ENCODE data around the gene CENPM.

DNA sequence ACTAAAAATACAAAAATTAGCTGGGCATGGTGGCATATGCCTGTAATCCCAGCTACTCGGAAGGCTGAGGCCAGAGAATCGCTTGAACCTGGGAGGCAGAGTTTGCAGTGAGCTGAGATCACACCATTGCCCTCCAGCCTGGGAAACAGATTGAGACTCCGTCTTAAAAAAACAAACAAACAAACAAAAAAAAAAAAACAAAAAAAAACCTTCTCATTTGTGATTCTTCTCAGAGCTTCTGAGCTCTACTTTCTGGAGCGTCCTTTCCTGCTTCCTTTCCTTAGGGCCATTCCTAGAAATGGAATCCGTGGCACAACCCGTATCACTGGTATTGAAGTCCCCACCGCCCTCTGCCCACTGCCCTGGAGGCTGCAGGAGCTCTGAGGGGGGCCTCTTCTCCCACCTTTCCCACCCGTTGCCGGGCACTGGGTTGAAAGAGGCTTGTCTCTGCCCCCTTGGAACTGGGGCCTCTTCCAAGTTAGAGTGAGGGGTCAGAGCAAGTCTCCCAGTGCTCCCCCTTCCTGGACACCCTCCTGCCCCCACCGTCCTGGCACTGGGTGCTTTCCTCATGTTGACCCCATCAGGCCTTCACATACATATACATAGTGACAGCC, 30.1 kb downstream of the CENPM start:
- no peak for TF ChIP-seq EZH2 (IDR thresholded peaks at IDR 0.05; ENCODE audit: low read depth, unreplicated experiment)
- TF ChIP-seq, protein P1, sequence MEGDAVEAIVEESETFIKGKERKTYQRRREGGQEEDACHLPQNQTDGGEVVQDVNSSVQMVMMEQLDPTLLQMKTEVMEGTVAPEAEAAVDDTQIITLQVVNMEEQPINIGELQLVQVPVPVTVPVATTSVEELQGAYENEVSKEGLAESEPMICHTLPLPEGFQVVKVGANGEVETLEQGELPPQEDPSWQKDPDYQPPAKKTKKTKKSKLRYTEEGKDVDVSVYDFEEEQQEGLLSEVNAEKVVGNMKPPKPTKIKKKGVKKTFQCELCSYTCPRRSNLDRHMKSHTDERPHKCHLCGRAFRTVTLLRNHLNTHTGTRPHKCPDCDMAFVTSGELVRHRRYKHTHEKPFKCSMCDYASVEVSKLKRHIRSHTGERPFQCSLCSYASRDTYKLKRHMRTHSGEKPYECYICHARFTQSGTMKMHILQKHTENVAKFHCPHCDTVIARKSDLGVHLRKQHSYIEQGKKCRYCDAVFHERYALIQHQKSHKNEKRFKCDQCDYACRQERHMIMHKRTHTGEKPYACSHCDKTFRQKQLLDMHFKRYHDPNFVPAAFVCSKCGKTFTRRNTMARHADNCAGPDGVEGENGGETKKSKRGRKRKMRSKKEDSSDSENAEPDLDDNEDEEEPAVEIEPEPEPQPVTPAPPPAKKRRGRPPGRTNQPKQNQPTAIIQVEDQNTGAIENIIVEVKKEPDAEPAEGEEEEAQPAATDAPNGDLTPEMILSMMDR (conservative IDR thresholded peaks at IDR 0.05; ENCODE audit: low read depth in 2 of 2): no peak
- no peak for TF ChIP-seq EZH2phosphoT487 (IDR thresholded peaks at IDR 0.05; ENCODE audit: unreplicated experiment)
- TF ChIP-seq, protein P2, sequence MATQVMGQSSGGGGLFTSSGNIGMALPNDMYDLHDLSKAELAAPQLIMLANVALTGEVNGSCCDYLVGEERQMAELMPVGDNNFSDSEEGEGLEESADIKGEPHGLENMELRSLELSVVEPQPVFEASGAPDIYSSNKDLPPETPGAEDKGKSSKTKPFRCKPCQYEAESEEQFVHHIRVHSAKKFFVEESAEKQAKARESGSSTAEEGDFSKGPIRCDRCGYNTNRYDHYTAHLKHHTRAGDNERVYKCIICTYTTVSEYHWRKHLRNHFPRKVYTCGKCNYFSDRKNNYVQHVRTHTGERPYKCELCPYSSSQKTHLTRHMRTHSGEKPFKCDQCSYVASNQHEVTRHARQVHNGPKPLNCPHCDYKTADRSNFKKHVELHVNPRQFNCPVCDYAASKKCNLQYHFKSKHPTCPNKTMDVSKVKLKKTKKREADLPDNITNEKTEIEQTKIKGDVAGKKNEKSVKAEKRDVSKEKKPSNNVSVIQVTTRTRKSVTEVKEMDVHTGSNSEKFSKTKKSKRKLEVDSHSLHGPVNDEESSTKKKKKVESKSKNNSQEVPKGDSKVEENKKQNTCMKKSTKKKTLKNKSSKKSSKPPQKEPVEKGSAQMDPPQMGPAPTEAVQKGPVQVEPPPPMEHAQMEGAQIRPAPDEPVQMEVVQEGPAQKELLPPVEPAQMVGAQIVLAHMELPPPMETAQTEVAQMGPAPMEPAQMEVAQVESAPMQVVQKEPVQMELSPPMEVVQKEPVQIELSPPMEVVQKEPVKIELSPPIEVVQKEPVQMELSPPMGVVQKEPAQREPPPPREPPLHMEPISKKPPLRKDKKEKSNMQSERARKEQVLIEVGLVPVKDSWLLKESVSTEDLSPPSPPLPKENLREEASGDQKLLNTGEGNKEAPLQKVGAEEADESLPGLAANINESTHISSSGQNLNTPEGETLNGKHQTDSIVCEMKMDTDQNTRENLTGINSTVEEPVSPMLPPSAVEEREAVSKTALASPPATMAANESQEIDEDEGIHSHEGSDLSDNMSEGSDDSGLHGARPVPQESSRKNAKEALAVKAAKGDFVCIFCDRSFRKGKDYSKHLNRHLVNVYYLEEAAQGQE (IDR thresholded peaks at IDR 0.05; ENCODE audit: unreplicated experiment): no peak
- TF ChIP-seq POLR2AphosphoS5 (IDR thresholded peaks at IDR 0.05; ENCODE audit: low read depth): no peak
- no peak for TF ChIP-seq JUNB (IDR thresholded peaks at IDR 0.05; ENCODE audit: unreplicated experiment)
- no peak for TF ChIP-seq CREB1 (CRISPR knock-in tag; IDR thresholded peaks at IDR 0.05; ENCODE audit: low read depth)
- no peak for TF ChIP-seq STAT1 (IDR thresholded peaks at IDR 0.05; ENCODE audit: unreplicated experiment)
- TF ChIP-seq ZNF114 (CRISPR knock-in tag; IDR thresholded peaks at IDR 0.05): no peak
- TF ChIP-seq, protein P3, sequence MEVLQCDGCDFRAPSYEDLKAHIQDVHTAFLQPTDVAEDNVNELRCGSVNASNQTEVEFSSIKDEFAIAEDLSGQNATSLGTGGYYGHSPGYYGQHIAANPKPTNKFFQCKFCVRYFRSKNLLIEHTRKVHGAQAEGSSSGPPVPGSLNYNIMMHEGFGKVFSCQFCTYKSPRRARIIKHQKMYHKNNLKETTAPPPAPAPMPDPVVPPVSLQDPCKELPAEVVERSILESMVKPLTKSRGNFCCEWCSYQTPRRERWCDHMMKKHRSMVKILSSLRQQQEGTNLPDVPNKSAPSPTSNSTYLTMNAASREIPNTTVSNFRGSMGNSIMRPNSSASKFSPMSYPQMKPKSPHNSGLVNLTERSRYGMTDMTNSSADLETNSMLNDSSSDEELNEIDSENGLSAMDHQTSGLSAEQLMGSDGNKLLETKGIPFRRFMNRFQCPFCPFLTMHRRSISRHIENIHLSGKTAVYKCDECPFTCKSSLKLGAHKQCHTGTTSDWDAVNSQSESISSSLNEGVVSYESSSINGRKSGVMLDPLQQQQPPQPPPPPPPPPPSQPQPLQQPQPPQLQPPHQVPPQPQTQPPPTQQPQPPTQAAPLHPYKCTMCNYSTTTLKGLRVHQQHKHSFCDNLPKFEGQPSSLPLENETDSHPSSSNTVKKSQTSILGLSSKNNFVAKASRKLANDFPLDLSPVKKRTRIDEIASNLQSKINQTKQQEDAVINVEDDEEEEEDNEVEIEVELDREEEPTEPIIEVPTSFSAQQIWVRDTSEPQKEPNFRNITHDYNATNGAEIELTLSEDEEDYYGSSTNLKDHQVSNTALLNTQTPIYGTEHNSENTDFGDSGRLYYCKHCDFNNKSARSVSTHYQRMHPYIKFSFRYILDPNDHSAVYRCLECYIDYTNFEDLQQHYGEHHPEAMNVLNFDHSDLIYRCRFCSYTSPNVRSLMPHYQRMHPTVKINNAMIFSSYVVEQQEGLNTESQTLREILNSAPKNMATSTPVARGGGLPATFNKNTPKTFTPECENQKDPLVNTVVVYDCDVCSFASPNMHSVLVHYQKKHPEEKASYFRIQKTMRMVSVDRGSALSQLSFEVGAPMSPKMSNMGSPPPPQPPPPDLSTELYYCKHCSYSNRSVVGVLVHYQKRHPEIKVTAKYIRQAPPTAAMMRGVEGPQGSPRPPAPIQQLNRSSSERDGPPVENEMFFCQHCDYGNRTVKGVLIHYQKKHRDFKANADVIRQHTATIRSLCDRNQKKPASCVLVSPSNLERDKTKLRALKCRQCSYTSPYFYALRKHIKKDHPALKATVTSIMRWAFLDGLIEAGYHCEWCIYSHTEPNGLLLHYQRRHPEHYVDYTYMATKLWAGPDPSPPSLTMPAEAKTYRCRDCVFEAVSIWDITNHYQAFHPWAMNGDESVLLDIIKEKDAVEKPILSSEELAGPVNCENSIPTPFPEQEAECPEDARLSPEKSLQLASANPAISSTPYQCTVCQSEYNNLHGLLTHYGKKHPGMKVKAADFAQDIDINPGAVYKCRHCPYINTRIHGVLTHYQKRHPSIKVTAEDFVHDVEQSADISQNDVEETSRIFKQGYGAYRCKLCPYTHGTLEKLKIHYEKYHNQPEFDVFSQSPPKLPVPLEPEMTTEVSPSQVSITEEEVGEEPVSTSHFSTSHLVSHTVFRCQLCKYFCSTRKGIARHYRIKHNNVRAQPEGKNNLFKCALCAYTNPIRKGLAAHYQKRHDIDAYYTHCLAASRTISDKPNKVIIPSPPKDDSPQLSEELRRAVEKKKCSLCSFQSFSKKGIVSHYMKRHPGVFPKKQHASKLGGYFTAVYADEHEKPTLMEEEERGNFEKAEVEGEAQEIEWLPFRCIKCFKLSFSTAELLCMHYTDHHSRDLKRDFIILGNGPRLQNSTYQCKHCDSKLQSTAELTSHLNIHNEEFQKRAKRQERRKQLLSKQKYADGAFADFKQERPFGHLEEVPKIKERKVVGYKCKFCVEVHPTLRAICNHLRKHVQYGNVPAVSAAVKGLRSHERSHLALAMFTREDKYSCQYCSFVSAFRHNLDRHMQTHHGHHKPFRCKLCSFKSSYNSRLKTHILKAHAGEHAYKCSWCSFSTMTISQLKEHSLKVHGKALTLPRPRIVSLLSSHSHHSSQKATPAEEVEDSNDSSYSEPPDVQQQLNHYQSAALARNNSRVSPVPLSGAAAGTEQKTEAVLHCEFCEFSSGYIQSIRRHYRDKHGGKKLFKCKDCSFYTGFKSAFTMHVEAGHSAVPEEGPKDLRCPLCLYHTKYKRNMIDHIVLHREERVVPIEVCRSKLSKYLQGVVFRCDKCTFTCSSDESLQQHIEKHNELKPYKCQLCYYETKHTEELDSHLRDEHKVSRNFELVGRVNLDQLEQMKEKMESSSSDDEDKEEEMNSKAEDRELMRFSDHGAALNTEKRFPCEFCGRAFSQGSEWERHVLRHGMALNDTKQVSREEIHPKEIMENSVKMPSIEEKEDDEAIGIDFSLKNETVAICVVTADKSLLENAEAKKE (CRISPR knock-in tag; IDR thresholded peaks at IDR 0.05): no peak
- TF ChIP-seq ZNF331 (CRISPR knock-in tag; IDR thresholded peaks at IDR 0.05; ENCODE audit: low read depth): no peak
- TF ChIP-seq NANOG (IDR thresholded peaks at IDR 0.05; ENCODE audit: borderline replicate concordance): no peak

All from GM23338 (cell line).